Kidney epithelial cell (primary cell): ENCODE data around the gene PDE2A. TPM values are rescaled to one million over a fixed set of nuclear protein-coding genes. Genes with fewer than 3 reads are reported as not detected.

Experiments
- DNase-seq: peaks from one replicate; pipeline ENCODE4 v3.0.0-alpha.2; 2010; ENCODE audit warnings: low read depth
- H3K27me3 ChIP-seq: 2 replicates; pipeline ENCODE4 v1.6.0; 2011; ENCODE audit warnings: low read length; ENCODE audit not compliant: control insufficient read depth, insufficient read depth
- H3K36me3 ChIP-seq: 2 replicates; pipeline ENCODE4 v1.5.1; 2011; ENCODE audit warnings: low read length; ENCODE audit not compliant: control insufficient read depth, insufficient read depth
- H3K4me3 ChIP-seq: 2 replicates; pipeline ENCODE4 v1.5.1; 2011; ENCODE audit warnings: low read depth, mild to moderate bottlenecking, control low read depth, low read length
- CTCF ChIP-seq: IDR thresholded peaks from 2 replicates; pipeline ENCODE4 v1.5.1; 2011; ENCODE audit warnings: mild to moderate bottlenecking, moderate library complexity, low read length, control low read depth, inconsistent platforms; ENCODE audit not compliant: insufficient read depth, poor library complexity, severe bottlenecking
- total RNA-seq: library from RNA; depleted of rRNA; stranded (reverse); fragments of >200 nt; gene quantifications from 2 replicates; pipeline ENCODE4 v1.2.3, GENCODE V29; 2015

PDE2A gene
- total RNA-seq, 1 donor from 2014 or later, result 4.3 TPM

DNA sequence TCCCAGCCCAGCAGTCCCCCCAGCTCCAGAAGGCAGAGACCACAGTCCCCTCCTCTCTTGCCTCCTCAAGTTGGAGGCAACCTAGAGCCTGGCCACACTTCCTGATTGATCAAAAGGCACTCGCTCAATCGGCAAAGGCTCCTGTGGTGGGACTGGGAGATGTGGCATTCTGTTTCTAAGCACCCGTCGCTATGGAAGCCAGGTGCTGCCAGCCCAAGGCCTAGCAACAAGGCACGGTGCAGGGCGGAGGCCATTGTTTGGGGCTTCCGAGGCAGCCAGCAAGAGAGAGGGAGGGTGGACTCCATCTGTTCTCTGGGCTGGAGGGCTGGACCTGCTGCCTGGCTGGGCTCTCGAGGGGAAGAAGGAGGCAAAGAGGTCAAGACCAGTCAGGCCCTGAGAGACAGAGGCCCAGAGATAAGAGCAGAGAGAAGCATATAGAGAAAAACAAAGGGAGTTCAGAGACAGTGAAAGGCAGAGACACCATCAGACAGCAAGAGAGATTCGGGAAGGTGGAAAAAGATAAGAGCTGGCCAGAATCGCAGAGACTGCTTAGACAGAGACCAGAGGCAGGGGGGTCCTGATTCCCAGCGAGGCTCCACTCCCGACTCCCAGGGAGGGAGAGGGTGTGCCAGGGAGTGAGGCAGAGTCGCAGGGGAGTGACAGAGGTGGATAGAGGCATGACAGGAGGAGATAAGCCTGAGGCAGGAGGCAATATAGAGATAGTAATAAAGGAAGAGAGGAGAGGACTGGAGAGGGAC lies 21.2 kb downstream of the PDE2A start:
- no peaks in the 10 kb centered on the region for H3K36me3 ChIP-seq
- no peak overlapping the region for H3K4me3 ChIP-seq
- TF ChIP-seq CTCF, result no peak
- peaks cover 12% of the 10 kb centered on the region for H3K27me3 ChIP-seq
- DNase-seq, result no peak

DNA sequence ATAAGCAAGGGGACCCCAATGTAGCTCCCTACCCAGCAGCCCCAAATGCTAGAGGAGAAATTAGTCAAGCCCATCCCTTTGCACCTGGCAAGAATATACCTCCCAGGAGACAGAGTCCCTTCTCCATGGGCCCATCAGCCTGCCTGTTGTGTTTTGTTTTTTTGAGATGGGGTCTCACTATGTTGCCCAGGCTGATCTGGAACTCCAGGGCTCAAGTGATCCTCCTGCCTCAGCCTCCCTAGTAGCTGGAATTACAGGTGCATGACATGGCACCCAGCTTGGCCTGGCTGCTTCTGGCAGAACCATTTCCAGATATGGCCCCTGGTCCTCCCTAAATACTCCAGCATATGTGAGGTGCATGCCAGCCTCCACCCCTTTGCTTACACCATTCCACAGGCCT lies 22.1 kb downstream of the PDE2A start:
- Histone ChIP-seq H3K4me3 (no peak overlapping the region), H3K27me3 (peaks cover 12% of the 10 kb centered on the region), H3K36me3 (no peaks in the 10 kb centered on the region)
- no peak for TF ChIP-seq CTCF
- DNase-seq, result no peak

DNA sequence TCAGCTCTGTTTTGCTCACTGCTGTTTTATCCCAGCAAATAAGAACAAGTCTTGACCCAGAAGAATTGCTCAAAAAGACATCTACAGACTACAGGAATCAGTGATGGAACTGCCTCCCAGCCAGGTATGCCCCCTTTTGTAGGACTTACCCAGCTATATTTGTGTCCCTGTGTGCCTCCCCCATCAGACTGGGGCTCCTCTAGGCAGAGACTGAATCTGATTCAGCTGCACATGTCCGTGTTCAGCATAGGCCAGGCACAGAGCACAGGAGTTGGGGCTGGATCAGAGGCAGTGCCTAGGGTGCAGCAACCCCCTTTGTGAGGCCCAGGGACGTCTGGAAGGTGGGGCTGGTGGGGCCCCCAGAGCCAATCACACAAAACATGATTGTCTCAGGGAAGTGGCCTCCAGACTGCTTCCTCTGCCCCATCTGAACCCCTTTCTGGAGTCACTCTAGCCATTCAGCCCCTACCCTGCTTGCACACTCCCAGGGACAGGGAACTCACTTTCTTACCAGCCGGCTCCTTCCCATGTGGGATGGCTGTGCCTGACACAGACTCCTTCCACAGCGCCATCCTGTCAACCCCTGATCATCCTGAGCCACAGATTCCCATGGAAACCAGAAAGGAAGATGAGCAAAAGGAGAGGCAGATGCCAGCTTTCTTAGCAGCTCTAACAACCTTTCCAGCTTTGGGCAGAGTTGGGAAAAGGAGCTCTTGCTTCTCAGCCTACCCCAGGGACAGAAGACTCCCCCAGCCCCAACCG lies 24.8 kb downstream of the PDE2A start:
- TF ChIP-seq CTCF, result no peak

GRCh38 chr11:72648384-72649136 lies 25.7 kb downstream of the PDE2A start:
- H3K27me3 ChIP-seq, result peaks cover 7% of the 10 kb centered on the region
- DNase-seq, result no peak
- no peak overlapping the region for H3K4me3 ChIP-seq
- H3K36me3 ChIP-seq, result no peaks in the 10 kb centered on the region
- TF ChIP-seq CTCF, result no peak

More for the DNA sequence above, 24.8 kb downstream of the PDE2A start:
- Histone ChIP-seq H3K27me3 (peaks cover 7% of the 10 kb centered on the region), H3K4me3 (no peak overlapping the region), H3K36me3 (no peaks in the 10 kb centered on the region)
- DNase-seq, result no peak

DNA sequence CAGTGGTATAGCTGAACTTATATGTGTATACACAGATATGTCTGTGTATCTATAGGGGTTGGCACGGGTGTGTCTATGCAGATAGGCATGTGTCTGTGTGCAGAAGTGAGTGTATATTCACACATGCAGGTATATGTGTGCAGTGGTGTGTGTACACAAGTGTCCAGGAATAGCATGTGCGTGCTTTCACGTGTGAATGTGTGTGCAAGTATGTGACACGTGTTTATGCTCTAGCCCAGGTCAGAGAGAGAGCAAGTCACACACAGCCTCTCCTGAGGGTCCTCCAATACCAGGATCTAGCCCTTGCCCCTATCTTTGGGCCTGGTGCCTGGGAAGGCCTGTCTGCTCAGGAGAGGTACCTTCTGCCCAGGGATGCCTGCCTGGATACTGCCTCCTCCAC lies 26.3 kb downstream of the PDE2A start:
- TF ChIP-seq CTCF, result no peak
- no peaks in the 10 kb centered on the region for H3K36me3 ChIP-seq
- H3K4me3 ChIP-seq, result no peak overlapping the region
- DNase-seq, result no peak
- peaks cover 7% of the 10 kb centered on the region for H3K27me3 ChIP-seq
